K562 (cell line): Measurements from ENCODE around the gene UBE2J2. TPM values are rescaled to one million over a fixed set of nuclear protein-coding genes. Genes with fewer than 3 reads are reported as not detected.
A peak's percentile ranks its signal among the peaks of the same experiment; 100 is the strongest.

Experiments
- ATAC-seq: fragments of 200-7000 bp; cut with Tn5 transposase; 3 replicates; pipeline ENCODE4 v1.9.1; 2020; ENCODE audit warnings: moderate library complexity
- BruUV-seq: library from RNA; stranded (reverse); fragments of 400-500 nt; replicated peaks from 2 replicates; lab custom pipeline; 2021; lab: Mats Ljungman, UMichigan
- CTCF ChIA-PET: fragments of 300-600 bp; formaldehyde crosslinking; extraction: SDS; loops from one replicate; lab custom pipeline; 2021; ENCODE audit warnings: low intra/inter-chr PET ratio; lab: Yijun Ruan, JAX
- POLR2A ChIA-PET: fragments of 300-600, 350-650 bp; sonication (Branson Sonifier 250); formaldehyde crosslinking; extraction: SDS; loops from one replicate; lab custom pipeline; 2021; ENCODE audit warnings: antibody characterized with exemption, inconsistent platforms; lab: Yijun Ruan, JAX
- DNase-seq, 4 experiments: peaks; one replicate each; pipeline versions ENCODE4 v3.0.0 to v3.0.0-alpha.2; 2011 to 2018; ENCODE audit warnings: low spot score in 3 of 4, mixed read lengths in 3 of 4; ENCODE audit errors: extremely low read depth in 1 of 4
- FAIRE-seq: peaks from 2 replicates; lab custom pipeline; 2011; peaks lifted over from hg19 to GRCh38; lab: Jason Lieb, UNC
- H2AFZ ChIP-seq: 2 replicates; pipeline ENCODE4 v1.6.0; 2011; ENCODE audit warnings: low read depth, low read length, control low read depth, inconsistent platforms
- H3K27ac ChIP-seq: fragments of 200-600 bp; 3 replicates; pipeline ENCODE4 v1.8.0; 2011; ENCODE audit warnings: low read depth, mild to moderate bottlenecking, control low read depth, inconsistent platforms, low read length, moderate library complexity, mixed read lengths; ENCODE audit errors: extremely low read depth
- H3K27me3 ChIP-seq, 2 experiments: fragments of 300-600 bp in 1 of 2; 2 replicates in 1 of 2; 3 replicates in 1 of 2; pipeline versions ENCODE4 v1.6.0 to v1.8.0; 2011; ENCODE audit warnings: inconsistent platforms in 2 of 2, low read length in 2 of 2, mild to moderate bottlenecking in 1 of 2, mixed read lengths in 1 of 2, moderate library complexity in 1 of 2; ENCODE audit not compliant: control insufficient read depth in 2 of 2, insufficient read depth in 2 of 2
- H3K36me3 ChIP-seq: fragments of 300-600 bp; 3 replicates; pipeline ENCODE4 v1.8.0; 2011; ENCODE audit warnings: mild to moderate bottlenecking, low read length, inconsistent platforms; ENCODE audit not compliant: control insufficient read depth, insufficient read depth
- H3K4me1 ChIP-seq, 2 experiments: fragments of 200-600 bp in 1 of 2; replicated peaks in 1 of 2; 2 replicates in 1 of 2; 3 replicates in 1 of 2; pipeline versions ENCODE4 v1.5.1 to v1.8.0; 2011; ENCODE audit warnings: inconsistent platforms in 2 of 2, low read length in 2 of 2, mild to moderate bottlenecking in 1 of 2, mixed read lengths in 1 of 2, moderate library complexity in 1 of 2; ENCODE audit not compliant: control insufficient read depth in 2 of 2, insufficient read depth in 2 of 2
- H3K4me2 ChIP-seq: 2 replicates; pipeline ENCODE4 v1.6.1; 2011; ENCODE audit warnings: low read length, control low read depth, inconsistent platforms, mixed read lengths; ENCODE audit not compliant: insufficient read depth
- H3K4me3 ChIP-seq: fragments of 200-600 bp; sonication (generic), shearing (Covaris generic); 2 replicates; pipeline ENCODE4 v1.5.1; 2016; ENCODE audit warnings: control low read depth, inconsistent platforms
- H3K79me2 ChIP-seq: fragments of 200-600 bp; 3 replicates; pipeline ENCODE4 v1.8.0; 2011; ENCODE audit warnings: low read length, inconsistent platforms; ENCODE audit not compliant: control insufficient read depth, insufficient read depth
- H3K9ac ChIP-seq, 2 experiments: 2 replicates each; pipeline versions ENCODE4 v1.6.0 to v1.6.1; 2011; ENCODE audit warnings: low read depth in 2 of 2, low read length in 2 of 2, control low read depth in 1 of 2, inconsistent platforms in 1 of 2, mild to moderate bottlenecking in 1 of 2, mixed read lengths in 1 of 2; ENCODE audit not compliant: insufficient read depth in 1 of 2
- H3K9me1 ChIP-seq: one replicate; pipeline ENCODE4 v1.6.0; 2011; ENCODE audit warnings: inconsistent platforms, mild to moderate bottlenecking, low read length, moderate library complexity; ENCODE audit not compliant: control insufficient read depth, insufficient read depth
- H3K9me3 ChIP-seq: replicated peaks from 2 replicates; pipeline ENCODE4 v1.5.1; 2011; ENCODE audit warnings: low read depth, low read length, inconsistent platforms; ENCODE audit not compliant: control insufficient read depth, insufficient read depth
- H4K20me1 ChIP-seq: replicated peaks from 2 replicates; pipeline ENCODE4 v1.6.1; 2011; ENCODE audit warnings: low read length, inconsistent platforms, mixed read lengths; ENCODE audit not compliant: control insufficient read depth, insufficient read depth
- GTF2B ChIP-seq: IDR thresholded peaks from 2 replicates; pipeline ENCODE4 v1.6.1; 2011; ENCODE audit not compliant: insufficient read length; ENCODE audit errors: extremely low read depth
- HDAC2 ChIP-seq: fragments of 450-650 bp; IDR thresholded peaks from 2 replicates; pipeline ENCODE4 v1.6.1; 2016; ENCODE audit warnings: mild to moderate bottlenecking
- HMBOX1 ChIP-seq: sonication (generic); IDR thresholded peaks from 2 replicates; pipeline ENCODE4 v1.6.1; 2016
- KDM4B ChIP-seq, 2 experiments: fragments of 450-650 bp in 1 of 2; sonication (generic) in 1 of 2; IDR thresholded peaks; 2 replicates each; pipeline ENCODE4 v1.6.1; 2016 to 2017; ENCODE audit warnings: borderline replicate concordance in 2 of 2, antibody characterized with exemption in 1 of 2, low read depth in 1 of 2, mild to moderate bottlenecking in 1 of 2
- MCM3 ChIP-seq: fragments of 450-650 bp; IDR thresholded peaks from 2 replicates; pipeline ENCODE4 v1.6.1; 2016
- NRF1 ChIP-seq, 2 experiments: fragments of 450-650 bp; IDR thresholded peaks in 1 of 2; conservative IDR thresholded peaks in 1 of 2; 2 replicates each; pipeline ENCODE4 v1.6.1; 2014; ENCODE audit warnings: mild to moderate bottlenecking in 2 of 2
- RHOXF2B ChIP-seq: fragments of 250-450 bp; sonication (Bioruptor Pico); conservative IDR thresholded peaks from 2 replicates; pipeline ENCODE4 v1.5.1; 2021
- RNF2 ChIP-seq: sonication (generic); IDR thresholded peaks from 2 replicates; pipeline ENCODE4 v1.6.1; 2016
- SMAD4 ChIP-seq: fragments of 250-450 bp; sonication (Bioruptor Pico); conservative IDR thresholded peaks from 2 replicates; pipeline ENCODE4 v1.8.0; 2021; ENCODE audit warnings: inconsistent platforms, mild to moderate bottlenecking, moderate library complexity
- STAT5A ChIP-seq: IDR thresholded peaks from 2 replicates; pipeline ENCODE4 v1.6.1; 2012; ENCODE audit warnings: low read length, inconsistent platforms, borderline replicate concordance
- ZNF274 ChIP-seq: IDR thresholded peaks from 2 replicates; pipeline ENCODE4 v1.6.1; 2011; ENCODE audit warnings: low read depth, mild to moderate bottlenecking, low read length, moderate library complexity, borderline replicate concordance
- ZNF717 ChIP-seq: fragments of 250-450 bp; sonication (Bioruptor Pico); IDR thresholded peaks from 2 replicates; pipeline ENCODE4 v1.5.0; 2021
- WGBS: fragments of 100-300 bp; shearing (Covaris generic); methylation state at CpG from one replicate; pipeline ENCODE4 v1.1.6; 2016; ENCODE audit warnings: low coverage, mixed read lengths; ENCODE audit not compliant: insufficient coverage; ENCODE audit errors: missing lambda C conversion rate; 5-methylcytosine and 5-hydroxymethylcytosine counted together
- in situ Hi-C: fragments of 300-500 bp; cut with MboI; formaldehyde crosslinking; loops from 4 replicates; pipeline ENCODE4 v1.15.0; 2018; ENCODE audit warnings: inconsistent platforms, mixed read lengths
- intact Hi-C: fragments of 100-400 bp; cut with micrococcal nuclease; formaldehyde crosslinking; loops from 2 replicates; pipeline ENCODE4 v1.14.2; 2022
- polyA plus RNA-seq, 8 experiments: library from polyadenylated mRNA; depleted of rRNA in 4 of 8; stranded (reverse) in 5 of 8; unstranded in 3 of 8; fragments of >200 nt; fragmentation: Nextera tagmentation in 2 of 8; fragmentation: Illumina TruSeq in 1 of 8; extraction: Ambion mirVana in 2 of 8; extraction: Trizol in 1 of 8; gene quantifications; 2 replicates each; pipeline versions ENCODE4 v1.2.1 to v1.2.3, GENCODE V29; 2011 to 2014; ENCODE audit warnings: inconsistent platforms in 1 of 8, missing spikeins in 1 of 8
- total RNA-seq, 7 experiments: library from RNA; depleted of rRNA in 6 of 7; stranded (reverse); fragments of >200 nt in 6 of 7; fragmentation: Illumina TruSeq in 2 of 7; extraction: Trizol in 2 of 7; gene quantifications; 2 replicates each; pipeline versions ENCODE4 v1.2.1 to v1.2.3, GENCODE V29; 2011 to 2021; ENCODE audit warnings: low replicate concordance in 1 of 7

UBE2J2 gene
- total and polyA plus RNA-seq, 9 of the 15 experiments (the other 6 are each of a cell fraction or from before 2014, with no cell fraction given) = 0.93 to 112 (median 75.5) TPM

- Histone ChIP-seq H3K27ac (no peak overlapping the region), H3K79me2 (no peaks in the 10 kb centered on the region), H3K9me1 (peaks cover 21% of the 10 kb centered on the region), H3K4me1 (peaks cover 5 to 76% of the 10 kb centered on the region in 2 experiments; a peak in 3 of 5 replicates), H3K27me3 (no peaks in the 10 kb centered on the region), H3K9me3 (no peaks in the 10 kb centered on the region), H3K9ac (peak overlapping the region in 1 of 2 experiments; percentile 26; a peak in 1 of 4 replicates), H3K4me2 (no peak overlapping the region), H2AFZ (no peak overlapping the region), H3K4me3 (no peak overlapping the region), H4K20me1 (peaks cover 11% of the 10 kb centered on the region; the same call in 1 of the 2 replicates), H3K36me3 (peaks cover 17% of the 10 kb centered on the region; the same call in 1 of the 3 replicates)
- ATAC-seq = no peak
- ChIA-PET POLR2A (interaction anchor here (0.6 kb wide), 1 partner anchor 9 kb away, joined by 3 read pairs; no protein-coding TSS in a partner anchor), CTCF (interaction anchor here (0.6 kb wide), 1 partner anchor 296 kb away, joined by 3 read pairs; no protein-coding TSS in a partner anchor)
- no TSS peak for BruUV-seq
- intact Hi-C loops (loop anchor here (10.0 kb wide), 1 partner anchor 313 kb away; the partner anchor contains the start of gene PERM1), in situ Hi-C loops (no loop called here)
- FAIRE-seq = no peak
- 95% methylated on average over 26 of the region's 31 CpGs for WGBS
- TF ChIP-seq NRF1 (conservative IDR thresholded peaks at IDR 0.05 in 1 of 2, IDR thresholded peaks at IDR 0.05 in 1 of 2) (no peak), ZNF717 (no peak), KDM4B (IDR thresholded peaks at IDR 0.05; ENCODE audit: borderline replicate concordance in 2 of 2, low read depth in 1 of 2) (no peak), HDAC2 (no peak), SMAD4 (CRISPR knock-in tag) (no peak), GTF2B (no peak), ZNF274 (no peak), STAT5A (no peak), RNF2 (no peak), MCM3 (no peak), RHOXF2B (CRISPR knock-in tag) (no peak), HMBOX1 (no peak)
- no peak for DNase-seq
Observed at GRCh38 chr1:1297802-1298424, 24.3 kb upstream of the UBE2J2 start.
